ENCODE results near the gene IFIT2.

DNA sequence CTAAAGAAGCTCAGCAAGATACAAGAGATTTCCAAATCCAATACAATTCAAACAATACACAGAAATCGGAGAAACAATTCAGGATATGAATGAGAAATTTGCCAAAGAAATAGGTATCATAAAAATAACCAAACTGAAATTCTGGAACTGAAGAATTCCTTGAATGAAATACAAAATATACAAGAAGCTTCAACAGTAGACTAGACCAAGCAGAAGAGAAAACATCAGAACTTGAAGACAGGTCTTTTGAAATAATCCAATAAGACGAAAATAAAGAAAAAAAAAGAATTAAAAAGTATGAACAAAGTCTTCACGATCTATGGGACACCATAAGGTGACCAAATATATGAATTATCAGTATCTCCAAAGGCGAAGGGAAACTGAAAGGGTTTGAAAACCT is 2.8 kb upstream of the IFIT2 start:
- TF ChIP-seq CTCF (IDR thresholded peaks at IDR 0.05 in 2 of 3, conservative IDR thresholded peaks at IDR 0.05 in 1 of 3; ENCODE audit: borderline replicate concordance in 1 of 3, insufficient read depth in 1 of 3, low read depth in 2 of 3, low read length in 2 of 3) (no peak), EZH2 (IDR thresholded peaks at IDR 0.05) (no peak), RAD21 (IDR thresholded peaks at IDR 0.05; ENCODE audit: low read depth) (no peak), YY1 (IDR thresholded peaks at IDR 0.05; ENCODE audit: extremely low read depth, insufficient replicate concordance, low read depth, low read length) (no peak), POLR2A (IDR thresholded peaks at IDR 0.05; ENCODE audit: borderline replicate concordance, extremely low read depth, insufficient read depth, insufficient read length) (no peak), SP1 (IDR thresholded peaks at IDR 0.05; ENCODE audit: low read depth) (no peak), EZH2phosphoT487 (IDR thresholded peaks at IDR 0.05; ENCODE audit: borderline replicate concordance) (no peak), SRF (IDR thresholded peaks at IDR 0.05; ENCODE audit: low read depth) (no peak)
- TF ChIP-seq, protein P1, sequence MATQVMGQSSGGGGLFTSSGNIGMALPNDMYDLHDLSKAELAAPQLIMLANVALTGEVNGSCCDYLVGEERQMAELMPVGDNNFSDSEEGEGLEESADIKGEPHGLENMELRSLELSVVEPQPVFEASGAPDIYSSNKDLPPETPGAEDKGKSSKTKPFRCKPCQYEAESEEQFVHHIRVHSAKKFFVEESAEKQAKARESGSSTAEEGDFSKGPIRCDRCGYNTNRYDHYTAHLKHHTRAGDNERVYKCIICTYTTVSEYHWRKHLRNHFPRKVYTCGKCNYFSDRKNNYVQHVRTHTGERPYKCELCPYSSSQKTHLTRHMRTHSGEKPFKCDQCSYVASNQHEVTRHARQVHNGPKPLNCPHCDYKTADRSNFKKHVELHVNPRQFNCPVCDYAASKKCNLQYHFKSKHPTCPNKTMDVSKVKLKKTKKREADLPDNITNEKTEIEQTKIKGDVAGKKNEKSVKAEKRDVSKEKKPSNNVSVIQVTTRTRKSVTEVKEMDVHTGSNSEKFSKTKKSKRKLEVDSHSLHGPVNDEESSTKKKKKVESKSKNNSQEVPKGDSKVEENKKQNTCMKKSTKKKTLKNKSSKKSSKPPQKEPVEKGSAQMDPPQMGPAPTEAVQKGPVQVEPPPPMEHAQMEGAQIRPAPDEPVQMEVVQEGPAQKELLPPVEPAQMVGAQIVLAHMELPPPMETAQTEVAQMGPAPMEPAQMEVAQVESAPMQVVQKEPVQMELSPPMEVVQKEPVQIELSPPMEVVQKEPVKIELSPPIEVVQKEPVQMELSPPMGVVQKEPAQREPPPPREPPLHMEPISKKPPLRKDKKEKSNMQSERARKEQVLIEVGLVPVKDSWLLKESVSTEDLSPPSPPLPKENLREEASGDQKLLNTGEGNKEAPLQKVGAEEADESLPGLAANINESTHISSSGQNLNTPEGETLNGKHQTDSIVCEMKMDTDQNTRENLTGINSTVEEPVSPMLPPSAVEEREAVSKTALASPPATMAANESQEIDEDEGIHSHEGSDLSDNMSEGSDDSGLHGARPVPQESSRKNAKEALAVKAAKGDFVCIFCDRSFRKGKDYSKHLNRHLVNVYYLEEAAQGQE (IDR thresholded peaks at IDR 0.05; ENCODE audit: low read depth): no peak

All from HCT116 (cell line).